ENCODE results near the gene KRTAP5-4.
"Not testable (repeated sequence)": the region's sequence is repeated elsewhere in the genome, so short reads cannot be mapped to it uniquely, and the experiment has no call there.

KRTAP5-4 gene, protein sequence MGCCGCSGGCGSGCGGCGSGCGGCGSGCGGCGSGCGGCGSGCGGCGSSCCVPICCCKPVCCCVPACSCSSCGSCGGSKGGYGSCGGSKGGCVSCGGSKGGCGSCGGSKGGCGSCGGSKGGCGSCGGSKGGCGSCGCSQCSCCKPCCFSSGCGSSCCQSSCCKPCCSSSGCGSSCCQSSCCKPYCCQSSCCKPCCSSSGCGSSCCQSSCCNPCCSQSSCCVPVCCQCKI

DNA sequence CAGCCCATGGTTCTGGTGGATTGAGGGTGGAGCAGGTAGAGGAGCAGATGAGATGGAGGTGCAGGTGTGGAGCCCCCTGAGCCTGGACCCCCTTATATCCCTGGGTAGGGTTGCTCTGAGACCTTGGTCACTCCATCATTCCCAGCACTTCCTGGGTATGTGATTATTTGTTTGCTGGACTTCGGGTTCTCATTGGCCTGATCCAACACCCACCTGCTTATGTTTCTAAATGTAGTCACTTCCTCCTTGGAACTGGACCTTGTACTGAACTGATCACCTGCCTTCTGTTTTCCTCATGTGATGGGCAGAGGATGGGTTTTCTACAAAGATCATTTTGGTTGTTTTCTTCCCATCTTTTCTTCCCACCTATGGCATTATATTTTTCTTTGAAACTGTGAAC, at the start of gene KRTAP5-4:
KRTAP5-4 (minus strand) TSS at position 53 of the 400 bp plus-strand sequence; CDS start at position 8, 45 bp downstream.
- DNase-seq (ENCODE audit: low read depth, low spot score) = no peak

DNA sequence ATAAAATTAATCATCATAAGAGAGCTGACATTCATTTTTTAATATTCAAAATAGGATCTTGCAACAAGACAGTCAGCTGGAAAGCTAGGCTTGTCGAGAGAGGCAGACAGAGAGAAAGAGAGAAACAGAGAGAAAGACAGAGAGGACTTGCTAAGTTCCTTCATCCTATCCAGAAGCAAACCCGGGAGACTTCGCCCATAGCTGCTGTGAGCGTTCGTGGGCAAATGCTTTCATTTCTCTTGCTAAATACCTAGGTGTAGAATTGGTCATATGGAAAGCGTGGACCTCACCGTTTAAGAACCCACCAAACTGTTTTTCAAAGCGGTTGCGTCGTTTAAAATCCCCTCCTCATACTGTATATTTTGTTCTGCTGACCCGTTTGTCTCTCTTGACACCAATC, 49.7 kb upstream of the KRTAP5-4 start:
- DNase-seq (ENCODE audit: low read depth, low spot score) = no peak

DNA sequence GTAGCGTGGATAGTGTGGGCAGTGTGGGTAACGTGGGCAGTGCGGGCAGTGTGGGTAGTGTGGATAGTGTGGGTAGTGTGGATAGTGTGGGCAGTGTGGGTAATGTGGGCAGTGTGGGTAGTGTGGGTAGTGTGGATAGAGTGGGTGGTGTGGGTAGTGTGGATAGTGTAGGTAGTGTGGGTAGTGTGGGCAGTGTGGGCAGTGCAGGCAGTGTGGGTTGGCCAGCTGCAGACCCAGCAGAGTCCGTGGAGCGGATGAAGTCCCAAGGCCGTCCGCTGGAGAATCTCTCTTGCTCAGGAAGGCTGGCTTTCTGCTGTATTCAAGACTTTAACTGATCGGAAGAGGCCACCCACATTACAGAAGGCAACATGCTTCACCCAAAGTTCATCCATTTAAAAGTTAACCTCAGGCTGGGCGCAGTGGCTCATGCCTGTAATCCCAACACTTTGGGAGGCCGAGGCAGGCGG, 49.0 kb upstream of the KRTAP5-4 start:
- DNase-seq (ENCODE audit: low read depth, low spot score) = no peak

DNA sequence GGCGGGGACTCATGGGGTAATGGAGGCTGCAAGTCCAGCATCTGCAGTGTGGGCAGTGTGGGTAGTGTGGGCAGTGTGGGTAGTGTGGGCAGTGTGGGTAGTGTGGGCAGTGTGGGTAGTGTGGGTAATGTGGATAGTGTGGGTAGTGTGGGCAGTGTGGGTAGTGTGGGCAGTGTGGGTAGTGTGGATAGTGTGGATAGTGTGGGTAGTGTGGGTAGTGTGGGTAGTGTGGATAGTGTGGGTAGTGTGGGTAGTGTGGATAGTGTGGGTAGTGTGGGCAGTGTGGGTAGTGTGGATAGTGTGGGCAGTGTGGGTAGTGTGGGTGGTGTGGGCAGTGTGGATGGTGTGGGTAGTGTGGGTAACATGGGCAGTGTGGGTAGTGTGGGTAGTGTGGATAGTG, 48.5 kb upstream of the KRTAP5-4 start:
- DNase-seq (ENCODE audit: low read depth, low spot score) = not testable (repeated sequence)

DNA sequence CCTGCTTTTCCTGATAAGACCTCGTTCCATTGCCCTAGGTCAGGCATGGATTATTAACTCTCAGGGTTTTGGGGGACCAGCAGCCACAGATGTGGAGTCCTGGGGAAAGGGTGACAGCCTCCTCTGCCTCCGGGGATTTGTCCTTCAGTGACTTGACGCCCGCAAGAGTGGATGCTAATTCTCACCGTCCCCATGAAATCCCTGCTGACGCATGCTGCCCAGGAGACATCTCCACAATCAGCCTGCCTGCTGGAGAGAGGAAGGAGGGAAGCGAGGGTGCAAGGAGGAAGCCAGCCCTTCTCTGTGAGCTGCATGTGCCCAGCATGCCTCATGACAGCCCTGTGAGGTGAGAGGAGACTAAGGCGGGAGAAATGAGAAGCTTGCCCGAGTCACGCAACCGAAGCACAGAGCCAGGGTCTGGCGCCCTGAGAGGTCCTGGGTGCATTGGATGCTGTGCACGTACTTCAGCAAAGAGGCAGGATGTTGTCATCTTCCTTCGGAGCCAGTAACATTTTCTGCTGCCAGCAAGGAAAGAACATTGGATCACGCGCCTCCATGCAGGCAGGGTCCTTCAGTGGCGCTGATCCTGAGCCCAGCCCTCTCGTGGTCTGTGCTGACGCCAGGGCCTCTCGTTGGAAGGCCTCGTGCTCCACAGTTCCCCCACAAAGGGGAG, 47.7 kb upstream of the KRTAP5-4 start:
- no peak for DNase-seq (ENCODE audit: low read depth, low spot score)

DNA sequence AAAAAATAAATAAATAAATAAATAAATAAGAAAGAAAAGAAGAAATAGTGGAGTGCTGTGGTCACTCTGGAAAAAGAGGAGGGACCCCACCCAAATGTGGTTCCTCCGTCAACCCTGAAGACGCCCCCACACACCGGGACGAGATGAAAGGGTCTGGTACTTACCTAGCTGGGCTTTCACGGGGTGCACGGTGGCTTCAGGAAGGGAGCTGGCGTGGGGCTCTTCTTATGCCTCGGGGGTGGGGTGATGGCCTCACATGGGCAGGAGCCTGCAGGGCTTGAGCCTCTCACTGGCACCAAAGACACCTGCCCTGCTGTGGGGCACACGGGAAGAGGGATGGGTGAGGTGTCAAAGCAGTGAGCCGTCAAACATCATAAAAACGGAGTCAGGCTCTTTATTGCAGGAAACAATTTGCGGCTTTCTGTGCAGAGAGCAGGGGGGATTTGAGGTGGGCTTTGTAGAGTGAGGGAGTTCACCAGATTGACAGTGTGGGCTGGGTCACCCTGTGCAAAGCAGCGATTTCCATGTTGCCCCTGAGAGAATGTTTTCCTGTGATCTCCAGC, 47.1 kb upstream of the KRTAP5-4 start:
- DNase-seq (ENCODE audit: low read depth, low spot score) = no peak

DNA sequence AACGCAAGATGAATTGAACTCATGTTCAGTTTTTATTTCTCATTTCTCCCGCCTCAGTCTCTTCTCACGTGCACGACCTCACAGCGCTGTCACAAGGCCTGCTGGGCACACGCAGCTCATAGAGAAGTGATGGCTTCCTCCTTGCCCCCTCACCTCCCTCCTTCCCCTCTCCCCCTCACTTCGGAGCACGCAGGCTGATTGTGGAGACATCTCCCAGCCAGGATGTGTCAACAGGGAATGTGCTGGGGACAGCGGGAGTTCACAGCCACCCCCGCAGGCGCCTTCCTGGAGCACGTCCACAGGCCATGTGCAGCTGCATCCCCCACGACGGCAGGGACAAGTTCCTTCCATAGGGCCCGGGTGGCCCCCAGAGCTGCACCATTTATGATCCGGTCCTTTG, 46.0 kb upstream of the KRTAP5-4 start:
- no peak for DNase-seq (ENCODE audit: low read depth, low spot score)

DNA sequence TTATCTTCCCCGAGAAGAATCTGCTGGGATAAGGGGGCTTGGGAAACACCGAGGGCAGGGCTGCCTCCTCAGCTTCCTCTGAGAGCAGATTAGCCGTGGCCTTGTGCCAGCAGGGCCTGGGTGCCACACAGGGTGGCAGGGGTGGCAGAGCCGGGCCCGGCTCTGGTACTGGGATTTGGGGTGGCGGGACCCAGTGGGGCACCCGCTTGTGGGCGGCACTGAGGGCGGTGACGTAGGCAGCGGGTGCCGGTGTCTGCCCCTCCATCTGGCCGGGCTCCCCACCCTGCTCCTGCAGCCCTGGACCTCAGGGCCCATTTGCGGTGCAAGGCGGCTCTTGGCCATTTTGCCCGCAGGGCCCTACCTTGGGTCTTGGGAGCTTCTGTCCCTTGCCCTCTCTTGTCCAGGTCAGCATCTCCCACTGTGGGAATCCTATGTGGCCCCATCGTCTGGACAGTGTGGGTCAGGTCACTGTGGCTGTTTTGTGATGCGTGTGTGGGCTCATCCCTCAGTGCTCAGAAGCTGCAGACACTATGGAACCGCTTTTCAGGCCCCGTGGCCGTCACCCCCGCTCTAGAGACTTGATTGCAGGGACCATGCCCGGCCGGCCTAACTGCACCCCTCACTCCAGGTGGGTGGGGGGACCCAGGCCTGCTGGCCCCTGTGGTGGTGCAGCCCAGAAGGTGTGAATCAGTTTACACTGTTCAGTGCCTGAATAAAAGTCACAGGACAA, 45.3 kb upstream of the KRTAP5-4 start:
- no peak for DNase-seq (ENCODE audit: low read depth, low spot score)

DNA sequence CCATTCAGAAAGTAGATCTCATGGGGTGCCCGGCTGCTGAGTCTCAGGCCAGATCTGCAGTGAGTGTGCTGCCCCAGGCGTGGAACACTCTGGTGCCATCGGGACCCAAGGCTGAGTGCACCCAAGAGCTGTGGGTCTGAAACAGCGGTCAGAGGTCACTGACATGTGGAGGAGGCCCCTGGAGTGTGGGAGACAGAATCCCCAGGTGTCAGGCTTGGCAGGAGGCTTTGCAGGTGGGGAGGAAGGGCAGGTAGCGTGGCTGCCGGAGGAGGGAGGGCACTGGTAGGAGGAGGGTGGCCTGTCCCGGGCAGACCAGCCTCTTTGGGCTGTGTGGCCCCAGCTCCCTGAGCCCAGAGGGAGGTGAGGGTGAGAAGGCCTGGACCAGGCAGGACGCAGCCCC, 43.4 kb upstream of the KRTAP5-4 start:
- no peak for DNase-seq (ENCODE audit: low read depth, low spot score)

DNA sequence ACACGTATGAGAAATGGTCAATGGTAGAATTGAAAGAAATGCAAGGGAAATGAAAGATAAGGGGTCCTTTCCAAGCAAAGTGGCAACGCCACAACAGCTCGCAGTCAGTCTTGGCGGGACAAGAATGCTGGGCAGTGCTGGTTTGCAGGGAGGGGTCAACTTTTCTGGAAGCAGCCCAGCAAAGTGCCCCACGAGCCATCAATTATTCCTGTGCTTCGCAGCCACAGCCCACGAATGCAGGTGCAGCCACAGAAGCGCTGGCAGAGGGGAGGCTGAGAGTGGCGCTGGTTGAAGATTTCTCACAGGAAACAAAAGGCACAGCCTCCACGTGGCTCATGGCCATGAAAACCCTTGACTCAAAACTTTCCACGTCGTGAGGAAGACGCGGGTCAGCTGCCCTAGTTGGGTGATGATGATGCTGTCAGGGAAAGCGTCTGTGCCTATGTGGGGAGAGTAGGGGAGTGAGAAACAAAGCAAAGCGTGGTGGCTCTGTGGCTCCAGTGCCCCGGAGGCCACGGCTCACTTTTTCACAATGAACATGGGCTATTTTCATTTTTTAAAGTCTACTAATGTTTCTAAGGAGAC, 40.9 kb upstream of the KRTAP5-4 start:
- not testable (repeated sequence) for DNase-seq (ENCODE audit: low read depth, low spot score)

DNA sequence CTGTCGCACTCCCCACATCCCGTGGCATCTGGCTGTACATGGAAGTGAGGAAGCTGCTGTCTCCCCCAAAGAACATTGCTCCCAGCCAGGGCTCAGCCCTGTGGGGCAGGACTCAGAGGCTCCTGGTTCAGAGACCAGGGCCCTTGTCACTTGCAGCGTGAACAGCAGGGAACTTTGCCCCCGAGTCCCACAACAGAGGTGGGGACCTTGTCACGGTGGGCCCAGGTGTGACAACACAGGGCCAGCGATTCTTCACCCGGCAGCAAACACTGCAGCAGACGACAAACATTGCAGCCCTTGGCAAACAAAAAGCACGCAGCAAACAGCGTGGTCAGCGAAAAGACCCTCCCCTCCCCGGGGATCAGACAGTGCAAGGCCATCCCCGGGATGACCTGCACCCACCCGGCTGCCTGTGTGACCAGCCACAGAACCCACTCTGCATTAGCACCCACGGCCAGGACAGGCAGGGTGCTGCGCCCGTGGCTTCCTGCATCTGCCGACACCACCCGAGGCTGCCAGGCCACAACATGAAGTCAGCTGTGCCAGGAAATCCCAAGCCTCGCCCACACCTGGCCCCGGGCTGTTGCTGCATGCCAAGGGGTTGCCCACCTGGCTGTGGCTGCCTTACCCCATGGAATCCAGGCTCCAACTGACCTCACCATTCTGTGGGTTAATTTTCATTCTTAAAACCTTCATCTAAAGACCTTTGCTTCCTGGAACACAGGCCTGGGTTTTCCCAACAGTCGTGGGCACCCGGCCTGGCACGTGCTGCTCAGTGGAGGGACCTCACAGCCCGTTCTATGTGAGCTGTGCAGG, 39.7 kb upstream of the KRTAP5-4 start:
- not testable (repeated sequence) for DNase-seq (ENCODE audit: low read depth, low spot score)

DNA sequence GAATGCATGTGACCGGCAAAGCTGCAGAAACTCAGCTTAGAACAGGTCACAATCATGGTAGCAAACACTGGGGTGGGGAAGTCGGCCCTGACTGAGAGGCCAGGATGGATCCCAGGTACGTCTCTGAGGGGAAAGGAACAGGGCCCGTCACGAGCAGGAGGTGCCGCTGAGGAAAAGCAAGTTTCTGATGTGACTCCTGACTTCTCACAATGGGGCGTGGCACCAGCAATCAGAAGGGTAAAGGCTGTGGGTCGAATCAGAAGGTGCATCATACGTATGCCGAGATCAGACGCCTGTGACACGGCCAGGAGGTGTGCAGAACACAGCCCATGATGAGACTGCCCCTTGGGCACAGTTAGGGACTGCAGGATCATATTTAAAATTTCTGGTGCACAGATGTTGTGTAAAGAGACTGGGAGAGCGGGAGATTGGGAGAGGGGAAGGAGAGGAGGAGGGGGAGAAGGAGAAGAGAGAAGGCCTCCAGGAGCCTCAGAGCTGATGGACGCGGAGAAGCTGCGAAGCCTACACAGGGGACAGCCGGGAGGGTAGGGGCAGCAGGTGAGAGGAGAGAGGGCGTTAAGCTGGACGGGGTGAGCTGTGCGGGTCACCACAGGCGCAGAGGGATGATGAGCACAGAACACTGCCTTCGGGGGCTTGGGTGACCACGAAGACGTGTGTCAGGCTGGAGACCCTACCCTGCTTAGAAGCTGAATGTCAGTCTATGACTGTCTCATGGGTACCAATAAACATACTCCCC, 38.4 kb upstream of the KRTAP5-4 start:
- DNase-seq (ENCODE audit: low read depth, low spot score) = no peak

DNA sequence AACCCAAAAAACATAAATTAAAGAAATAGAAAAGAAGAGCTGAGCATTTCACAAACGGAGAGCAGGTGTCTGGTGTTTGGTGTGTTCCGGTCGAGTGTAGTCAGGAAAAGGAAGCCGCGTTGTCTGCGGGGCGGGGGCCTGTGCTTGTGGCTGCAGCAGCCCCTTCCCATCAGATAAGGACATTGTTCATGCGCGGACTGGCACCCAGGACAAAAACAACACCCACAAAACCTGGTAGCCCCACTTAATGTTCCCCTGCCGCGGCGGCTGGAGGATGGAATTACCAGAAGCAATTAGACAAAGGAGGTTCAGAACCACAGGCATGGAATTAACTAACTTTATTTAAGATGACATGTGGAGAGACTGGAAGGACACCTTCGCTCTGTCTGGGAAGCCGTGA, 37.6 kb upstream of the KRTAP5-4 start:
- DNase-seq (ENCODE audit: low read depth, low spot score) = no peak

DNA sequence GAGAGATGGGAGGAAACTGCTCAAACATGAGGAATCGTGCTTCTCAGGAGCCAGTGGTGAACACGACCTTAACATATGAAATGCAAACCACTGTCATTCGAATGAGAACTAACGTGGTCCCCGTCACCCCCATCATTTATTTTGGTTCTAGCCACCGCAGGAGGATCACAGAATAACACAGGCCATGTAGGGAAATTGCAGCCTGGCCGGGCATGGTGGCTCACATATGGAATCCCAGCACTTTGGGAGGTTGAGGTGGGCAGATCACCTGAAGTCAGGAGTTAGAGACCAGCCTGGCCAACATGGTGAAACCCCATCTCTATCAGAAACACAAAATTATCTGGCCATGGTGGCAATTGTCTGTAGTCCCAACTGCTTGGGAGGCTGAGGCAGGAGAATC, 34.7 kb upstream of the KRTAP5-4 start:
- no peak for DNase-seq (ENCODE audit: low read depth, low spot score)

DNA sequence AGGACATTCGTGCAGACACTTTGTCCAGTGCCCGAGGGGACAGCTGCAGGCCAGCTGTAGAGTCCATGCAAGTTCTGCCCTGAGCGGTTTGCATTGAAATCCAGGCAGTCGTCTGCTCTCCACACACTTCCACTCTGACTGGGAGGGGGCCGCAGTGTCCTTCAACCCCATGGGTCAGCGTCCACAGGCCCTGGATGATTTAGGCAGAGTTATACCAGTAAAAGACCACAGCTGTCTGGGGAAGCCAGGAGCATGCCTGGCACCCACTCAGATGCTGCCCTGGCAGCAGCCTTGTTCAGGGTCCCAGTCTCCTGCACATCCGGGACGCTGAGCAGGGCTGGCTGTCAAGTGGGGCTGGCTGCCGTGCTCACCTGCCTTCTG, 34.1 kb upstream of the KRTAP5-4 start:
- no peak for DNase-seq (ENCODE audit: low read depth, low spot score)

DNA sequence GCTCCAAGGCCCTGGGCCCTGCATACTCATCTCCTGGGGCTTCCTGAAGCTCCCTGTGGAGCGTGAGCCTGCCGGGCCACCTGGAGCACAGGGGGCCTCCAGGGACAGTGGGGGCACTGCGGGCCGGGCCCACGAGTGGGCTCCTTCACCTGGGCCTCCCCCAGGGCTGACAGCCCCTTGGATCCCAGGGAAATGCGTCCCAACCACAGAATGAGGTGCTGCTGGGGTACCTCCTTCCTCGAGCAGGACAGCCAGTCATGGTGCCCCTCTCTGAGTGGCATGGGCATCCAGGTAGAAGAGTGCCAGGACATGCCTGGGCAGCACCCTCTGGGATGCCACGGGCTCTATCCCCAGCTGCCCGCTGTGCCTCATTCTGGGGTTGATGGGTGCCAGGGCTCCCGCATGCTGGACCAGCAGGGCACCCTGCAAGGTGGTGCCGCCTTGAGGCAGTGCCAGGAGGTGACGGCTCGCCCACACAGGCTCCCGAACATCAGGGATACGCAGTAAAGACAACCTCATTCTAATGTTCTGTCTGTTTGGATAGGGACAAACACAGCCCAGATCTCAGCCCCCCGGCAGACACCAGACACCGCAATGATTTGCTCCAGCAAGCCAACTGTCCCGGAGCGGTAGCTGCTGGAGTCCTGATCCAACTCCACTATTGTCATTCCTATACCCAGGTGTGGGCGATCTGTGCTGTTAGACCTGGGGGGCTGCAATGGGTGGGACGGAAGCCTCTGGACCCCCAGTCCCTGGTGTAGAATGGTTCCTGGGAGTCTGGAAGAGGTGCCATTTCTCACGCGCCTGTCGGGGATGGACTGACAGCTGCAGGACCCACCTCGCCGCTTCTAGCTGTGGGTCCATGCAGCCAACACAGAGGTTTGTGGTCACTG, 33.5 kb upstream of the KRTAP5-4 start:
- no peak for DNase-seq (ENCODE audit: low read depth, low spot score)

DNA sequence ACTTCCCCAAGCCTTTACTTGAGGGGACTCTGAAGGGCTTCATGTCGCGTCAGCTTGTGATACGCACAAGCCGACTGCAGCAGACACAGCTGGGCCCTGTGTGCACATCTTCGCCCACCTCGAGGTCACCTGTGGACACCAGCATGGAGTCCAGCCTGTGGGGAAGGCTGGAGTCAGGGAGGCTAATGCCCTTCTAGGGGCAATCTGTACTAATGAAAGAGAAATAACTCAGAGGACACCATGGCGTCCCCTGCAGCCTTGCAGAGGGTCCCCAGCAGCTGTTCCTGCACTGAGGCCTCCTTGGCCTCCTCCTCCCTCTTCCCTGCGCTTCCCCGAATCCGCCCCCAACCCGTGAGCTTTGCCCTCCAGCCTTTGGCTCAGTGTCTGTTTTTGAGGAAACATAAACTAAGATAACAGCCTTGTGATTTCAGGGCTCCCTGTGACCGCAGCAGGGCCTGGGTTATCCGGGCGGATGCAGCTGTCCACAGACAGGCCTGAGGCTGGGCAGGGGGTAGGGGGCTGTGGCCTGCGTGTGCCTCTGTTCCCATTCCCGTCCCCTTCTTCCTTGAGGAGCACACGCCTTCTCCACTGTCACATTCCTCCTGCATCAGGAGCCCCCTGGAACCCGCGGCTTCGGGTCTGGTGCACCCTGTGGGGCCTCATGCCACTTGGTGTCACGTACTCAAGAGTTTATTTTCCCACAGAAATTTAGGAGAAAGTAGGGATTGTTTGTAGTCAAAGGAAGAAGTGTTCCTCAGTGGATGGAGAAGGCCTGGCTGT, 32.6 kb upstream of the KRTAP5-4 start:
- peak; percentile 69 for DNase-seq (ENCODE audit: low read depth, low spot score)

DNA sequence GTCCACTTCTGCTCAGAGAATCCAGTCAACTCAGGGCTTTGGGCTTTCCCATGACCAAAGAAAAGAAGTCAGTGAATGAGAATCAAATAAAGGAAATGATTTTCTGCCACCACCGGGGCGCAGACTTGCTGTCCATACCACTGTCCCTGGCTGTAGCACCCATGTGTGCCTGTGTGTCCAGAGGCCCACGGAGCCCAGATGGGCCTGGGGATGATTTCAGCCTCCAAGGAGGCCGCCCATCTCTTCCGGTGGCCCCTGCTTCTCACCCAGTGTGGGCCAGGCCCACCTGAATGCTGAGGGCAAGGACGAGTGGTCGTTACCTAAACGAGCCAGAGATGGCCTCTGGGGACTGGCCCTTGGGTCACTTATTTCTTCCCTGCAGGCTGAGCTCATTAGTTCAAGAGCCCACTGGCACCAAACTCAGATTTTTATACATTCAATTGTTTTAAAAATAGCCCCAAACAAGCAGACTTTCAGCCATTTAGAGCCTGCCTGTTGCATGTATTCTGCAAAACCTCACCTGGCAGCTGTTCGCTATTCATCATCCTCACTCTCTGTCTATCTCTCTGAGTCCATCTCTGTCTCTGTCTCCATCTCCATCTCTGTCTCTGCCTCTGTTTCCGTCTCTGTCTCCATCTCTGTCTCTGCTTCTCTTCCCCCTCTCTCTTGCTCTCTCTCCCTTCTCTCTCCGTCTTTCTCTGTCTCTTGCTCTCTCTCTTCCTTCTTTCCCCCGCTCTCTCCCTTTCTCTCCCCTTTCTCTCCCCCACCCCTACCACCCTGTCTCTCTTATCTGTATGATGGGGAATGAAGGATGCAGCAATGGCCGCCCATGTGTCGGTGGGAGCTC, 31.8 kb upstream of the KRTAP5-4 start:
- DNase-seq (ENCODE audit: low read depth, low spot score) = no peak

Data from ELF-1 (cell line).